AG04449 (cell line): ENCODE results near the gene MYO18B.

Source experiments
- CTCF ChIA-PET: fragments of 350-600 bp; formaldehyde crosslinking; extraction: SDS; loops from one replicate; lab custom pipeline; 2021; ENCODE audit warnings: antibody characterized with exemption; lab: Yijun Ruan, JAX
- POLR2A ChIA-PET: fragments of 400-600, 350-600 bp; formaldehyde crosslinking; extraction: SDS; loops from one replicate; lab custom pipeline; 2020; ENCODE audit warnings: antibody characterized with exemption, inconsistent platforms; lab: Yijun Ruan, JAX
- DNase-seq: peaks from one replicate; pipeline ENCODE4 v3.0.0-alpha.2; 2010; ENCODE audit warnings: low read depth, low spot score
- H3K4me3 ChIP-seq: 2 replicates; pipeline ENCODE4 v1.5.1; 2011; ENCODE audit warnings: low read depth, mild to moderate bottlenecking, control low read depth, low read length
- CTCF ChIP-seq: IDR thresholded peaks from one replicate; pipeline ENCODE4 v1.5.1; 2011; ENCODE audit warnings: mild to moderate bottlenecking, moderate library complexity, low read length, control low read depth, inconsistent platforms; ENCODE audit not compliant: insufficient read depth; ENCODE audit errors: missing control alignments

MYO18B gene

GRCh38 chr22:25746012-25746373 is 4.0 kb downstream of the MYO18B start:
- ChIA-PET CTCF (interaction anchor here (0.8 kb wide), 1 partner anchor 26 kb away, joined by 5 read pairs; no protein-coding TSS in a partner anchor), POLR2A (no interaction called here)
- DNase-seq: no peak
- no peak overlapping the region for H3K4me3 ChIP-seq
- TF ChIP-seq CTCF: no peak

DNA sequence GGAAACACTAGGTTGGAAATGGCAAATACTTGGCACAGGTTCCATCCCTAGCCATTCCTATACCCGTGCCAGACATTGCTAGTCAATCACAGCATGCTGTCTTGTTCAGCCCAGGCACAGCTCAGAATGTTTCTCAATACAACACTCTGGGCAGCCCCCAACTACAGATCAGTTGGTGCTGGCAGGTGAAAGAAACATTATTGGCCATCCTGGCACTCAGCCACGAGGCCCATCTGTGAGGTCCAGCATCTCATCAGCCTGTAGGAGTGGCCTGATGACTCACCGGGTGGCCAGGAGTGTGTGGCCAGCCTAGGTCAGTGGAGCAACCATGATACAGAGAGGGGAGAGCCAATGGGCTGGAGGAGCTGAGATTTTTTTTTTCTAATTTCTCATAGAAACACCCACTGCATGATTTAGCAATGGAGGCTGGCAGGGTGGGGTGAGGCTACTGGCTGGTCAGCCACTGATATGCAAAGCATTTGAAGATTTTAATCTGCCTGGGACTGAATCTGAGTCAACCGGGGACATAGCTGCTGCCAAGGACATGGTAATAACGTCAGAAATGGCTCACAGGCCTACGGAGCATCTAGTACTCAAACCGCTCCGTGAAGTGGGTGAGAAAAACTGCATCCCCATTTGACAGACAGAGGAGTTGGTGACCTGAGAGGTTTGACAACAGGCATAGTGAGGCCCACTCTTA is 5.4 kb downstream of the MYO18B start:
- POLR2A ChIA-PET: interaction anchor here (1.6 kb wide), 1 partner anchor 12 kb away, joined by 9 read pairs; no protein-coding TSS in a partner anchor
- CTCF ChIA-PET: no interaction called here
- DNase-seq: peak; percentile 89

DNA sequence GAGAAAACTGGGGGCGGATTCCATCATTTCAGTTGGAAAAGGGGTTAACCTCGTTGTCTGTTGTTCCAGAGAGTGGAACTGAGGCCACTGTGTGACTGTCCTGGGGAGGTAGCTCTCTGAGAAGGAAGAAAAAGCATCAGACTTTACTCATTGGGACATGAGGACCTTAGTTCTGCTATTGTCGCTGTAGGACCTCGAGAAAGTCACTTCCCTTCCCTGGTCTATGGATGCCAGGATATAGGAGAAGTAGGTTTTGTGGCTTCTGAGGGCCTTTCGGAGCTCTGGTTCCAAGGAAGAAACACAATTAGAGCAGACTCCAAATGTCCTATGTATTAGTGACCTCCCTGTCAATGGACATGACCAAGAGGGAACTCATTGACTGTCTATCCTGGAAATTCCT is 6.2 kb downstream of the MYO18B start:
- no peak overlapping the region for H3K4me3 ChIP-seq
- TF ChIP-seq CTCF: no peak
- ChIA-PET CTCF (interaction anchor here (1.3 kb wide), 1 partner anchor 25 kb away, joined by 3 read pairs; no protein-coding TSS in a partner anchor), POLR2A (interaction anchor here (1.6 kb wide), 1 partner anchor 12 kb away, joined by 9 read pairs; no protein-coding TSS in a partner anchor)
- DNase-seq: no peak

More for the DNA sequence above, 5.4 kb downstream of the MYO18B start:
- H3K4me3 ChIP-seq: no peak overlapping the region
- no peak for TF ChIP-seq CTCF

DNA sequence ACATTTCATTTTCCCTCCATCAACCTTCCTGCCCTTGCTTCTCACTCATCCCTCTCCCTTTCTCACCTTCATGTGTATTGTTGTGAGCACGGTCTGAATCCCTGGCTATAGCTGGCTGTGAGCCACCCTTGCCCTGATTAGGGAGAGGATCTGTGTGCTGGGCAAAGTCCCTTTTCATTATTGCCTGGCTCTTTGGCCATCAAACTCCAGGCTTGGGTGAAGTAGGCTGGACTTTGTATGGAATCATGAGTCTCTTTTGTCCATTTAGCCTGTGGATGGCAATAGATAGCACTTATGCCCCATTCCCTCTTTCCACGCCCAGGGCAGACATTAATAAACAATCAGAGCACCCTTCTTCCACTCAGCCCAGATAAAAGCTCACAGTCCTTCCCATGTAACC is 6.7 kb downstream of the MYO18B start:
- H3K4me3 ChIP-seq: no peak overlapping the region
- ChIA-PET POLR2A (no interaction called here), CTCF (interaction anchor here (0.9 to 1.6 kb wide), 3 partner anchors 10 to 616 kb away, joined by 3 to 5 read pairs (median 3); no protein-coding TSS in a partner anchor)
- no peak for DNase-seq
- no peak for TF ChIP-seq CTCF

DNA sequence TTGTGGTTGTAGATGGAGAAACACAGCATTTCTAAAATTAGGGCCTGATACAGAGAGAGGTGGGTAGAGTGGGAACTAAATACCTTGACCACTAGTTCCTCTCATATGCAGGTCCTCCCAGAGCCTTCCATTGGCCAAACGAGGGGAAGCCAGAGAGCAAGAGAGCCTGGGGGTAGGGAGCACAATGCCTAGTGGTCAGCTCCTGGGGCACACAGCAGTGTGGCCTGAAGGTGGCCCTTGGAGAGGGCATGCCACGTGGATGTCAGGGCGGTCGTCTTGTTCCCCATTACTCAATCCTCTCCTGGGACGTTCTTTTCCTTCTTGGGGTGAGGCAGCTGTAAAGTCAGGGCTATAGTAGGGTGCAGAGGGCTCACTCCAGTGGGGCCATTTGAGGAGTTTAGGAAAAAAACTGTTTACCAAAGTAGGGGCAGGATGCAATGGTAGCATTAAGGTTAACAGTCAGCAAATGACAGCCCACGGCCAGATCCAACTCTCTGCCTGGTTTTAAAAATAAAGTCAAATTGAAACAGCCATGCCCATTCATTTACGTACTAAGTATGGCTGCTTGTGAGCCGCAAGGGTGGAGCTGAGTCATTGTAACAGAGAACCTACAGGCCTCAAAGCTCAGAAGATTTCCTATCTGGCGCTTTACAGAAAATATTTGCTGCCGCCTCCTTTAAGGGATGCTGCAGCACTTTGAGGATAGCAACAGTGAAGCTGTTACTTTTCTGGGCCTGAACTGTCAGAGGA is 7.6 kb downstream of the MYO18B start:
- no peak overlapping the region for H3K4me3 ChIP-seq
- ChIA-PET CTCF (interaction anchor here (0.9 to 1.6 kb wide), 3 partner anchors 9 to 615 kb away, joined by 3 to 5 read pairs (median 3); no protein-coding TSS in a partner anchor), POLR2A (no interaction called here)
- no peak for DNase-seq
- no peak for TF ChIP-seq CTCF
